Renal pelvis (tissue), 12 donors: ENCODE data around the gene MEIOB. TPM values are rescaled to one million over a fixed set of nuclear protein-coding genes. Genes with fewer than 3 reads are reported as not detected.
"Not testable (repeated sequence)": the region's sequence is repeated elsewhere in the genome, so short reads cannot be mapped to it uniquely, and the experiment has no call there.

ENCODE experiments used
- DNase-seq: peaks from one replicate; pipeline ENCODE4 v3.0.0-alpha.2; 2013
- long read RNA-seq, 16 experiments: transcript quantifications; one replicate each; lab custom pipeline, GENCODE V29; 2026
- polyA plus RNA-seq, 3 donors: library from polyadenylated mRNA; unstranded; fragments of 120-200 nt; gene quantifications; one replicate each; pipeline ENCODE4 v1.2.1, GENCODE V29; 2013; ENCODE audit not compliant: insufficient read length in 3 of 3

The MEIOB gene
- polyA plus RNA-seq = 1 to 10 TPM; 1.0 to 2.2 (median 1.9) TPM
- long read RNA-seq, donor 1 = 0 reads
- long read RNA-seq, donor 2 = 0 reads
- long read RNA-seq, donor 3 = 0 reads
- long read RNA-seq, donor 4 = 0 reads
- long read RNA-seq, donor 5 = 0 reads
- long read RNA-seq, donor 6 = 0 reads
- long read RNA-seq, donor 7 = 0 reads
- long read RNA-seq, donor 8 = 0 reads
- long read RNA-seq, donor 9 = 0 reads
- long read RNA-seq, donor 10 = 0 reads
- long read RNA-seq, donor 11 = 0 reads
- long read RNA-seq, donor 12, partial matches to known transcripts = 28 of 75 reads
- long read RNA-seq, donor 12, other reads (novel, unspliced or antisense) = 47 of 75 reads
- long read RNA-seq, donor 13 = 0 reads
- long read RNA-seq, donor 14 = 0 reads
- long read RNA-seq, donor 15 = 0 reads
- long read RNA-seq, donor 16 = 0 reads

- DNase-seq = no peak
Observed at GRCh38 chr16:1871974-1872635, at the start of gene MEIOB. MEIOB (minus strand) TSS chr16:1872164; CDS start chr16:1868175, 3,989 bp downstream.

GRCh38 chr16:1920727-1921171 lies 48.8 kb upstream of the MEIOB start:
- no peak for DNase-seq

- DNase-seq = not testable (repeated sequence)
Observed at GRCh38 chr16:1920122-1920521, 48.2 kb upstream of the MEIOB start.

- no peak for DNase-seq
Observed at GRCh38 chr16:1919327-1919998, 47.5 kb upstream of the MEIOB start.

- DNase-seq = no peak
Observed at GRCh38 chr16:1918351-1919326, 46.7 kb upstream of the MEIOB start, which contains the start of gene HS3ST6. HS3ST6 (minus strand) TSS chr16:1918415; CDS start chr16:1918323, 92 bp downstream.

GRCh38 chr16:1917665-1918350 lies 45.8 kb upstream of the MEIOB start:
- no peak for DNase-seq

- DNase-seq = no peak
Observed at GRCh38 chr16:1917056-1917664, 45.2 kb upstream of the MEIOB start.

GRCh38 chr16:1916640-1916990 lies 44.7 kb upstream of the MEIOB start:
- no peak for DNase-seq

GRCh38 chr16:1915732-1916639 lies 44.0 kb upstream of the MEIOB start:
- DNase-seq = no peak

- no peak for DNase-seq
Observed at GRCh38 chr16:1914988-1915387, 43.0 kb upstream of the MEIOB start.

GRCh38 chr16:1914084-1914608 lies 42.2 kb upstream of the MEIOB start:
- DNase-seq = no peak

GRCh38 chr16:1913327-1914083 lies 41.5 kb upstream of the MEIOB start:
- no peak for DNase-seq

GRCh38 chr16:1912215-1912543 lies 40.2 kb upstream of the MEIOB start:
- no peak for DNase-seq

GRCh38 chr16:1911467-1912214 lies 39.7 kb upstream of the MEIOB start:
- DNase-seq = no peak

GRCh38 chr16:1909561-1910231 lies 37.7 kb upstream of the MEIOB start:
- DNase-seq = no peak

- DNase-seq = no peak
Observed at GRCh38 chr16:1908983-1909382, 37.0 kb upstream of the MEIOB start.

GRCh38 chr16:1908184-1908583 lies 36.2 kb upstream of the MEIOB start:
- DNase-seq = no peak
